Natural killer cell treated with Interleukin-12 subunit alpha and Interleukin-12 subunit beta and Interleukin-15 and Interleukin-18, amount 100 ng/mL, for 72 hours (primary cell): ENCODE data around the gene ZIC1. TPM values are rescaled to one million over a fixed set of nuclear protein-coding genes. Genes with fewer than 3 reads are reported as not detected.

Experiments used
- ATAC-seq, 2 donors: fragments of 150-1000 bp; cut with Tn5 transposase in 1 of 2; sonication (Bioruptor Pico), chemical (Tn5 transposase) in 1 of 2; 2 replicates each; pipeline ENCODE4 v1.10.0; 2021
- DNase-seq: peaks from one replicate; pipeline ENCODE4 v3.0.0; 2022; ENCODE audit warnings: low spot score
- H3K27ac Mint-ChIP-seq, 2 donors: 1 replicate in 1 of 2; 2 replicates in 1 of 2; pipeline ENCODE4 v1.8.0; 2022; ENCODE audit warnings: mixed read lengths in 2 of 2, mild to moderate bottlenecking in 1 of 2, moderate library complexity in 1 of 2
- H3K27me3 Mint-ChIP-seq, 2 donors: 1 replicate in 1 of 2; 2 replicates in 1 of 2; pipeline ENCODE4 v1.8.0; 2022; ENCODE audit warnings: mixed read lengths in 2 of 2
- H3K36me3 Mint-ChIP-seq: one replicate; pipeline ENCODE4 v1.8.0; 2022; ENCODE audit warnings: mixed read lengths
- H3K4me1 Mint-ChIP-seq, 2 donors: 1 replicate in 1 of 2; 2 replicates in 1 of 2; pipeline ENCODE4 v1.8.0; 2022; ENCODE audit warnings: low read depth in 2 of 2, mixed read lengths in 2 of 2, mild to moderate bottlenecking in 1 of 2
- H3K4me3 Mint-ChIP-seq: one replicate; pipeline ENCODE4 v1.8.0; 2022; ENCODE audit warnings: mixed read lengths
- H3K9me3 Mint-ChIP-seq: 2 replicates; pipeline ENCODE4 v1.8.0; 2022; ENCODE audit warnings: mixed read lengths
- total RNA-seq, 2 donors: library from RNA; stranded (reverse); gene quantifications; one replicate each; pipeline ENCODE4 v1.2.3, GENCODE V29; 2022

The ZIC1 gene
- total RNA-seq, 2 donors from 2014 or later, result not detected

GRCh38 chr3:147414390-147415138 lies 5.4 kb downstream of the ZIC1 start:
- H3K9me3 Mint-ChIP-seq, result peaks cover 4% of the 10 kb centered on the region
- no peak overlapping the region for H3K4me3 Mint-ChIP-seq
- ATAC-seq (no peak), DNase-seq (no peak)
- peaks cover 39 to 74% of the 10 kb centered on the region in 2 donors for H3K27me3 Mint-ChIP-seq
- peak overlapping the region in 1 of 2 donors; percentile 28 for H3K27ac Mint-ChIP-seq
- H3K36me3 Mint-ChIP-seq, result peaks cover 22% of the 10 kb centered on the region
- H3K4me1 Mint-ChIP-seq, result peaks cover 13 to 18% of the 10 kb centered on the region in 2 donors

GRCh38 chr3:147415286-147415685 lies 6.1 kb downstream of the ZIC1 start:
- no peak for ATAC-seq
- peaks cover 15 to 18% of the 10 kb centered on the region in 2 donors for H3K4me1 Mint-ChIP-seq
- no peak for DNase-seq
- no peak overlapping the region for H3K4me3 Mint-ChIP-seq
- H3K27ac Mint-ChIP-seq, result no peak overlapping the region
- H3K36me3 Mint-ChIP-seq, result peaks cover 22% of the 10 kb centered on the region
- H3K9me3 Mint-ChIP-seq, result peaks cover 4% of the 10 kb centered on the region
- peaks cover 46 to 82% of the 10 kb centered on the region in 2 donors for H3K27me3 Mint-ChIP-seq

- H3K4me1 Mint-ChIP-seq, result peaks cover 14 to 15% of the 10 kb centered on the region in 2 donors
- no peak overlapping the region for H3K27ac Mint-ChIP-seq
- peaks cover 46 to 80% of the 10 kb centered on the region in 2 donors for H3K27me3 Mint-ChIP-seq
- H3K36me3 Mint-ChIP-seq, result peaks cover 22% of the 10 kb centered on the region
- ATAC-seq (no peak), DNase-seq (no peak)
- H3K4me3 Mint-ChIP-seq, result no peak overlapping the region
- peaks cover 4% of the 10 kb centered on the region for H3K9me3 Mint-ChIP-seq
Observed at GRCh38 chr3:147415874-147416273, 6.7 kb downstream of the ZIC1 start.

DNA sequence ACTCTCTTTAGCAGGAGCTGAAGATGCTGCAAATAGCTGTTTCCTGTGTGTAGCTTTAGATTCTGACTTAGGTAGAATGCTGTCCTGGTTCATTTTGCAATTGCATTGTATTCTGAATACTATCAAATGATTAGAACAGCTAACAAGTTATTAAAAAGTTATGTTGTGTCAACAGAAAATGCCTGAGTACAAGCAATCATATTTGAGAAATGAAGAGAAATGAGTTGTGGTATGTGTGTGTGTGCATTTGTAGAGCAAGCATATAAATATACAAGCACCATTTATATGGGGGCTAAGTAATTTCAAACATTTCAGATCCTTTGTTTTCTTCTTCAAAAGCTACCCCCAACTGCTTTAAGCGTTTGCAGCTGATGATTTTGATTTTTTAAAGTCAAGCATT lies 7.8 kb downstream of the ZIC1 start:
- H3K4me3 Mint-ChIP-seq, result no peak overlapping the region
- ATAC-seq, result no peak
- no peak overlapping the region for H3K27ac Mint-ChIP-seq
- peaks cover 7 to 8% of the 10 kb centered on the region in 2 donors for H3K4me1 Mint-ChIP-seq
- H3K27me3 Mint-ChIP-seq, result peaks cover 37 to 71% of the 10 kb centered on the region in 2 donors
- peaks cover 13% of the 10 kb centered on the region for H3K36me3 Mint-ChIP-seq
- no peak for DNase-seq
- H3K9me3 Mint-ChIP-seq, result no peaks in the 10 kb centered on the region

- H3K27me3 Mint-ChIP-seq, result peaks cover 41 to 71% of the 10 kb centered on the region in 2 donors
- peaks cover 7 to 8% of the 10 kb centered on the region in 2 donors for H3K4me1 Mint-ChIP-seq
- no peak overlapping the region for H3K4me3 Mint-ChIP-seq
- H3K9me3 Mint-ChIP-seq, result no peaks in the 10 kb centered on the region
- no peak for DNase-seq
- ATAC-seq, result no peak
- H3K27ac Mint-ChIP-seq, result no peak overlapping the region
- peaks cover 13% of the 10 kb centered on the region for H3K36me3 Mint-ChIP-seq
Observed at GRCh38 chr3:147417551-147418295, 8.6 kb downstream of the ZIC1 start.

- H3K4me3 Mint-ChIP-seq, result no peak overlapping the region
- peaks cover 41 to 67% of the 10 kb centered on the region in 2 donors for H3K27me3 Mint-ChIP-seq
- peaks cover 4 to 5% of the 10 kb centered on the region in 2 donors for H3K4me1 Mint-ChIP-seq
- H3K36me3 Mint-ChIP-seq, result peaks cover 10% of the 10 kb centered on the region
- no peak for ATAC-seq
- no peaks in the 10 kb centered on the region for H3K9me3 Mint-ChIP-seq
- no peak for DNase-seq
- H3K27ac Mint-ChIP-seq, result no peak overlapping the region
Observed at GRCh38 chr3:147418371-147418781, 9.2 kb downstream of the ZIC1 start.

GRCh38 chr3:147418808-147419701 lies 9.9 kb downstream of the ZIC1 start:
- Mint-ChIP-seq H3K9me3 (peaks cover 3% of the 10 kb centered on the region), H3K27me3 (peaks cover 43 to 67% of the 10 kb centered on the region in 2 donors), H3K4me1 (peaks cover 0 to 2% of the 10 kb centered on the region in 2 donors), H3K27ac (no peak overlapping the region), H3K36me3 (peaks cover 10% of the 10 kb centered on the region), H3K4me3 (no peak overlapping the region)
- DNase-seq (no peak), ATAC-seq (no peak)

DNA sequence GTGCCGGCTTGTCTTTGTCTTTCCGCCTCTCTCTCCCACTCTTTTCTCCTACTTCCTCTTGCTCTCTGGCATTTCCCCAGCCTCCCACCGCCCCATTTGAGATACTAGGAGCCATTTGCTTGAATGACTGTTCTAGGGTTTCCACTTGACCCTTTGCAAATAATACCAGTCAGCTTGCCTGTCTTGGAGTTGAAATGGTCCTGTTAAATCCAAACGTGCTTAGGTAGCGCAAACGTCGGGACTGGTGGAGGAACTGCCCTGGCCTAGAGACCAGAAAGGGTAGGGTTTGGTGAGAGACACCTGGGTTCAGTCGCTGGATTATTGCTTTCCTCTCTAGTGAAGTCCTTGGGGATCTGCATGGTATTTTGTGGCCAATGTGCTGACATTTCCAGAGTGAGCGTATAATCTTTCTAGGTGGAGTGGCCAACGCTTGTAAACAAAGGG lies 10.6 kb downstream of the ZIC1 start:
- H3K27me3 Mint-ChIP-seq, result peaks cover 43 to 60% of the 10 kb centered on the region in 2 donors
- H3K9me3 Mint-ChIP-seq, result peaks cover 3% of the 10 kb centered on the region
- peaks cover 0 to 2% of the 10 kb centered on the region in 2 donors for H3K4me1 Mint-ChIP-seq
- no peak overlapping the region for H3K27ac Mint-ChIP-seq
- no peak overlapping the region for H3K4me3 Mint-ChIP-seq
- DNase-seq (no peak), ATAC-seq (no peak)
- peaks cover 10% of the 10 kb centered on the region for H3K36me3 Mint-ChIP-seq

- ATAC-seq (no peak), DNase-seq (no peak)
- no peak overlapping the region for H3K4me3 Mint-ChIP-seq
- H3K27me3 Mint-ChIP-seq, result peaks cover 41 to 52% of the 10 kb centered on the region in 2 donors
- no peak overlapping the region for H3K27ac Mint-ChIP-seq
- peaks cover 0 to 2% of the 10 kb centered on the region in 2 donors for H3K4me1 Mint-ChIP-seq
- peaks cover 3% of the 10 kb centered on the region for H3K9me3 Mint-ChIP-seq
- H3K36me3 Mint-ChIP-seq, result peaks cover 10% of the 10 kb centered on the region
Observed at GRCh38 chr3:147420353-147421183, 11.4 kb downstream of the ZIC1 start.

GRCh38 chr3:147421184-147421912 lies 12.2 kb downstream of the ZIC1 start:
- Mint-ChIP-seq H3K9me3 (peaks cover 3% of the 10 kb centered on the region), H3K4me1 (peaks cover 0 to 2% of the 10 kb centered on the region in 2 donors), H3K27ac (no peak overlapping the region), H3K36me3 (peaks cover 10% of the 10 kb centered on the region), H3K27me3 (peaks cover 39 to 50% of the 10 kb centered on the region in 2 donors), H3K4me3 (no peak overlapping the region)
- DNase-seq, result no peak
- no peak for ATAC-seq

GRCh38 chr3:147422196-147422595 lies 13.0 kb downstream of the ZIC1 start:
- H3K4me1 Mint-ChIP-seq, result peaks cover 0 to 2% of the 10 kb centered on the region in 2 donors
- H3K27ac Mint-ChIP-seq, result no peak overlapping the region
- peaks cover 10% of the 10 kb centered on the region for H3K36me3 Mint-ChIP-seq
- ATAC-seq, result no peak
- H3K4me3 Mint-ChIP-seq, result no peak overlapping the region
- DNase-seq, result no peak
- peaks cover 3% of the 10 kb centered on the region for H3K9me3 Mint-ChIP-seq
- peaks cover 36 to 44% of the 10 kb centered on the region in 2 donors for H3K27me3 Mint-ChIP-seq
